HepG2 (cell line): ENCODE measurements around the gene SRBD1. TPM values are rescaled to one million over a fixed set of nuclear protein-coding genes. Genes with fewer than 3 reads are reported as not detected.

ENCODE experiments used
- ATAC-seq: fragments of 200-7000 bp; cut with Tn5 transposase; 3 replicates; pipeline ENCODE4 v1.9.1; 2020; ENCODE audit warnings: mild to moderate bottlenecking, moderate library complexity
- BruUV-seq: library from RNA; stranded (reverse); fragments of 400-500 nt; replicated peaks from 2 replicates; lab custom pipeline; 2021; lab: Mats Ljungman, UMichigan
- CTCF ChIA-PET: fragments of 300-600 bp; formaldehyde crosslinking; extraction: SDS; loops from one replicate; lab custom pipeline; 2021; ENCODE audit warnings: low total read pairs, inconsistent platforms, low intra/inter-chr PET ratio; lab: Yijun Ruan, JAX
- POLR2A ChIA-PET: fragments of 350-600 bp; sonication (Branson Sonifier 250); formaldehyde crosslinking; loops from one replicate; lab custom pipeline; 2020; ENCODE audit warnings: antibody characterized with exemption, inconsistent platforms; lab: Yijun Ruan, JAX
- DNase-seq: peaks from one replicate; pipeline ENCODE4 v3.0.0-alpha.2; 2015; ENCODE audit warnings: low spot score
- FAIRE-seq: peaks from 3 replicates; lab custom pipeline; 2011; peaks lifted over from hg19 to GRCh38; lab: Jason Lieb, UNC
- H2AFZ ChIP-seq: one replicate; pipeline ENCODE4 v1.6.1; 2011; ENCODE audit warnings: low read length, inconsistent platforms
- H3K27ac ChIP-seq: fragments of 300-600 bp; 3 replicates; pipeline ENCODE4 v1.8.0; 2011; ENCODE audit warnings: mixed run types, mild to moderate bottlenecking, mixed read lengths, low read length, inconsistent platforms; ENCODE audit not compliant: insufficient read depth; ENCODE audit errors: extremely low read length
- H3K27me3 ChIP-seq, 2 experiments: fragments of 200-600 bp in 1 of 2; 2 replicates in 1 of 2; 3 replicates in 1 of 2; pipeline versions ENCODE4 v1.6.0 to v1.8.0; 2011; ENCODE audit warnings: low read length in 2 of 2, mild to moderate bottlenecking in 2 of 2, moderate library complexity in 2 of 2, inconsistent platforms in 1 of 2; ENCODE audit not compliant: insufficient read depth in 2 of 2, control insufficient read depth in 1 of 2
- H3K36me3 ChIP-seq, 2 experiments: fragments of 200-600 bp in 1 of 2; replicated peaks in 1 of 2; 2 replicates in 1 of 2; 3 replicates in 1 of 2; pipeline versions ENCODE4 v1.5.1 to v1.8.0; 2011; ENCODE audit warnings: low read length in 2 of 2, inconsistent platforms in 1 of 2; ENCODE audit not compliant: insufficient read depth in 2 of 2, control insufficient read depth in 1 of 2
- H3K4me1 ChIP-seq: 2 replicates; pipeline ENCODE4 v1.5.1; 2012; ENCODE audit warnings: low read length, inconsistent platforms; ENCODE audit not compliant: insufficient read depth
- H3K4me2 ChIP-seq: 2 replicates; pipeline ENCODE4 v1.6.0; 2011; ENCODE audit warnings: low read depth, low read length, inconsistent platforms
- H3K4me3 ChIP-seq, 3 experiments: fragments of 200-600 bp in 1 of 3; sonication (generic), shearing (Covaris generic) in 1 of 3; replicated peaks in 1 of 3; 2 replicates each; pipeline ENCODE4 v1.5.1; 2011 to 2016; ENCODE audit warnings: low read length in 3 of 3, inconsistent platforms in 2 of 3, low read depth in 2 of 3, mild to moderate bottlenecking in 2 of 3, control low read depth in 1 of 3, mixed read lengths in 1 of 3; ENCODE audit not compliant: insufficient read depth in 1 of 3
- H3K79me2 ChIP-seq: one replicate; pipeline ENCODE4 v1.6.1; 2011; ENCODE audit warnings: low read length, inconsistent platforms; ENCODE audit not compliant: insufficient read depth
- H3K9ac ChIP-seq: 2 replicates; pipeline ENCODE4 v1.6.0; 2011; ENCODE audit warnings: mild to moderate bottlenecking, low read depth, low read length, inconsistent platforms; ENCODE audit not compliant: insufficient read depth
- H3K9me3 ChIP-seq: 2 replicates; pipeline ENCODE4 v1.5.1; 2012; ENCODE audit warnings: mild to moderate bottlenecking, low read length
- H4K20me1 ChIP-seq: 2 replicates; pipeline ENCODE4 v1.6.0; 2011; ENCODE audit warnings: inconsistent platforms, mild to moderate bottlenecking, low read length, moderate library complexity; ENCODE audit not compliant: insufficient read depth
- ATF4 ChIP-seq, 2 experiments: fragments of 450-650 bp in 1 of 2; sonication (generic) in 1 of 2; formaldehyde crosslinking; IDR thresholded peaks; 2 replicates each; pipeline versions ENCODE4 v1.5.0 to v1.8.0; 2020 to 2022; ENCODE audit warnings: mild to moderate bottlenecking in 1 of 2, missing genetic modification reagents in 1 of 2
- DNMT1 ChIP-seq: sonication (generic); formaldehyde crosslinking; IDR thresholded peaks from 2 replicates; pipeline ENCODE4 v1.5.1; 2020; ENCODE audit warnings: mild to moderate bottlenecking, missing genetic modification reagents
- IRF9 ChIP-seq: sonication (generic); formaldehyde crosslinking; IDR thresholded peaks from 2 replicates; pipeline ENCODE4 v1.8.0; 2022; ENCODE audit warnings: missing genetic modification reagents, mild to moderate bottlenecking, borderline replicate concordance
- PHF21A ChIP-seq: sonication (generic); formaldehyde crosslinking; IDR thresholded peaks from 2 replicates; pipeline ENCODE4 v1.5.0; 2020; ENCODE audit warnings: mild to moderate bottlenecking, missing genetic modification reagents
- RXRB ChIP-seq: IDR thresholded peaks from 2 replicates; pipeline ENCODE4 v1.6.1; 2016; ENCODE audit warnings: borderline replicate concordance, missing genetic modification reagents, missing compliant biosample characterization
- SAFB2 ChIP-seq: sonication (generic); formaldehyde crosslinking; IDR thresholded peaks from 2 replicates; pipeline ENCODE4 v1.5.1; 2020; ENCODE audit warnings: missing genetic modification reagents, low read depth, mild to moderate bottlenecking, borderline replicate concordance
- SIX1 ChIP-seq: sonication (generic); formaldehyde crosslinking; IDR thresholded peaks from 2 replicates; pipeline ENCODE4 v1.4.0; 2020; ENCODE audit warnings: missing genetic modification reagents, borderline replicate concordance
- SKI ChIP-seq: fragments of 450-650 bp; IDR thresholded peaks from one replicate; pipeline ENCODE4 v1.6.1; 2018; ENCODE audit warnings: mild to moderate bottlenecking; ENCODE audit not compliant: partially characterized antibody
- ZNF3 ChIP-seq: IDR thresholded peaks from 2 replicates; pipeline ENCODE4 v1.7.0; 2017; ENCODE audit warnings: inconsistent platforms
- ZNF674 ChIP-seq: sonication (generic); formaldehyde crosslinking; IDR thresholded peaks from 2 replicates; pipeline ENCODE4 v1.5.0; 2020; ENCODE audit warnings: low read depth, mild to moderate bottlenecking, missing genetic modification reagents
- WGBS: methylation state at CpG from one replicate; pipeline ENCODE4 v1.1.6; 2017; ENCODE audit warnings: low lambda C conversion rate; 5-methylcytosine and 5-hydroxymethylcytosine counted together
- in situ Hi-C: cut with HindIII; loops from 2 replicates; pipeline ENCODE4 v1.10.0; 2017; ENCODE audit warnings: low pct_unique_long_range_greater_than_20kb; ENCODE audit not compliant: extremely low pct_ligation_motif_present
- intact Hi-C: fragments of 100-400 bp; cut with micrococcal nuclease; formaldehyde crosslinking; loops from one replicate; pipeline ENCODE4 v1.10.0; 2022; ENCODE audit not compliant: unreplicated experiment
- polyA plus RNA-seq, 8 experiments: library from polyadenylated mRNA; depleted of rRNA in 3 of 8; stranded (reverse) in 7 of 8; unstranded in 1 of 8; fragments of >200 nt; fragmentation: Illumina TruSeq in 4 of 8; extraction: Trizol in 4 of 8; gene quantifications; 2 replicates each; pipeline versions ENCODE4 v1.2.1 to v1.2.3, GENCODE V29; 2011 to 2016; ENCODE audit warnings: low read depth in 4 of 8, missing spikeins in 1 of 8, mixed read lengths in 1 of 8; ENCODE audit not compliant: insufficient read depth in 1 of 8
- total RNA-seq, 5 experiments: library from RNA; depleted of rRNA; stranded (reverse); fragments of >200 nt; fragmentation: Illumina TruSeq; extraction: Trizol; gene quantifications; 2 replicates each; pipeline ENCODE4 v1.2.3, GENCODE V29; 2016; ENCODE audit warnings: low read depth in 1 of 5

SRBD1 gene
- total and polyA plus RNA-seq, 2 of the 13 experiments (the other 11 are each of a cell fraction or from before 2014, with no cell fraction given), result 3.2 to 23.9 TPM

GRCh38 chr2:45412754-45413379 is 198.2 kb downstream of the SRBD1 start:
- DNase-seq, result no peak
- H3K4me1 ChIP-seq, result no peaks in the 10 kb centered on the region
- no peaks in the 10 kb centered on the region for H3K9me3 ChIP-seq
- ChIA-PET CTCF (no interaction called here), POLR2A (no interaction called here)
- no peaks in the 10 kb centered on the region for H4K20me1 ChIP-seq
- BruUV-seq, result no TSS peak
- no peak for FAIRE-seq
- no peak for TF ChIP-seq DNMT1 (CRISPR knock-in tag)
- no peak for TF ChIP-seq SAFB2 (CRISPR knock-in tag)
- no peak for TF ChIP-seq RXRB (CRISPR knock-in tag)
- no peak for TF ChIP-seq IRF9 (CRISPR knock-in tag)
- TF ChIP-seq ATF4 (CRISPR knock-in tag; IDR thresholded peaks at IDR 0.05), result no peak
- TF ChIP-seq SKI, result no peak
- no peak for TF ChIP-seq SIX1
- TF ChIP-seq ZNF674 (CRISPR knock-in tag), result no peak
- no peak for TF ChIP-seq PHF21A
- TF ChIP-seq ZNF3 (CRISPR knock-in tag), result no peak
- H3K27me3 ChIP-seq, result no peaks in the 10 kb centered on the region
- H3K36me3 ChIP-seq, result peaks cover 4 to 10% of the 10 kb centered on the region in 2 experiments
- in situ Hi-C loops, result no loop called here
- no peak overlapping the region for H3K4me3 ChIP-seq
- H3K27ac ChIP-seq, result no peak overlapping the region
- 95% methylated on average over 2 of the region's 2 CpGs for WGBS
- H3K4me2 ChIP-seq, result no peak overlapping the region
- ATAC-seq, result no peak
- intact Hi-C loops, result no loop called here
- no peak overlapping the region for H2AFZ ChIP-seq
- H3K79me2 ChIP-seq, result no peaks in the 10 kb centered on the region
- no peak overlapping the region for H3K9ac ChIP-seq
